ENCODE data around the gene CSMD2.

Gene CSMD2

DNA sequence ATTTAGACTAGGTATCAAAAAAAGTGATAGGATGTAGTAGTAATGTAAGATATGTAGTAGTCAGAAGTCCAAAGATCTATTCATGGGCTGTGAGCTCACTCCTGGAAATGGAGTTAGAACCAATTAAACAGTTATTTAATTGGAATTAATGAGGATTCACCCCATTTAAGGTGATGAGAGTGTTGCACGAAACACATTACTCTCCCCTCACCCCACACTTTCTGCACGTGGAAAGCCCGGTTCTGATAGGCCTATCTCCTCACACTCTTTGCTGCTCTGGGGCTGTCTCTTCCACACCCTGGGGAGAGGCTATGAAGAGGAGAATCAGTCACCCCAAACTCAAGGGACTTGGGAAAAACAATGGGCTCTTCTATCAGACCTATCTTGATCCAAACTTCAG lies 174.7 kb downstream of the CSMD2 start:
- DNase-seq, result no peak

GRCh38 chr1:33988161-33988560 lies 176.9 kb downstream of the CSMD2 start:
- no peak for DNase-seq

GRCh38 chr1:33986390-33987095 lies 178.5 kb downstream of the CSMD2 start:
- no peak for DNase-seq

DNA sequence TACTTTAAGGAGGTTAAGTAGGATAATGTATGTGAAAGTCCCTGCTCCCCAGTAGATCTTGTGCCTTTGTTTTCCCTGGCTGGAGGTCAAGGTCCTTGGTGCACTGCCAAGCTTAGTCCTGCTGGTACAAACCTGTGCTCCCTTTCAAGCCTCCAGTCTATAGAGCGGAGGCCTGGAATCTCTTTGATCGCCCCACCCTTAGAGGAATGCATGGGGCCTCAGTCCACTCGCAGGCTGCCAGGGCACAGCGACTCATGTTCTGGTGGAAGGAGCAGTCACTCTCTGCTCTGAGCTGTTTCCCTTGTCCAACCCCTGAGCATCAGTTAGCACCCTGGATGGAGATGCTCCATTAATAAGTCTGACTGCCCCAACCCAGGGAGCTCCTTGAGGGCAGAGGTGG lies 179.4 kb downstream of the CSMD2 start:
- DNase-seq, result no peak

DNA sequence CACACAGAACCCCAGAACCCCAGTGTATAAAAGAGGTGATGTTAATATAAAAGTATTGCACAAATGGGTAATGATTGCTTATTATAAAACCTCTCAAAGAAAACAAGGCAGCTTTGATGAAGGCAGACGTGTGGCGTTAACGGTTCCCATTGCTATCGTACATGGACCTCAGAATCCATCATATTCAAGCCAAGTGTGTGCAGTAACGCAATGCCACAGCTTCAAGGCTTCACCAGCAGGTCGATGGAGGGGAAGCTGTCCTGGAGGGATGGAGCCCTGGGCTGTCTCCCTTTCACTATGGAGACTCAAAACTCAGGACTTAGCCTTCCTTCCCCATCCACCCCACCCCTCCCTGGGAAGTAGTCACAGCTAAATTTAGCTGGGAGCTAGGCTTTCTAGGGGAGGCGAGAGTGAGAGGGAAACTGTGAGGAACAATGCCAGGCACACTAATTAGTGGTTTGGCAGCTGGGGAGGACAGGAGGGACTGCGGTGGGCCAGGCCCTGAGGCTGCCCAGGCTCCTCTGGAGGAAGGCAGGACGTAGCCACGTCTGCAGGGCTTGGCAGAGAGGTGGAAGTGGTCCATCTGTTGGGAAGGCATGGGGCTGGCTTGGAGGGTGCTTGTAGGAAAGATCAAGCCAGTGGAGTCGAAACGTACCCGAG lies 180.0 kb downstream of the CSMD2 start:
- no peak for DNase-seq

DNA sequence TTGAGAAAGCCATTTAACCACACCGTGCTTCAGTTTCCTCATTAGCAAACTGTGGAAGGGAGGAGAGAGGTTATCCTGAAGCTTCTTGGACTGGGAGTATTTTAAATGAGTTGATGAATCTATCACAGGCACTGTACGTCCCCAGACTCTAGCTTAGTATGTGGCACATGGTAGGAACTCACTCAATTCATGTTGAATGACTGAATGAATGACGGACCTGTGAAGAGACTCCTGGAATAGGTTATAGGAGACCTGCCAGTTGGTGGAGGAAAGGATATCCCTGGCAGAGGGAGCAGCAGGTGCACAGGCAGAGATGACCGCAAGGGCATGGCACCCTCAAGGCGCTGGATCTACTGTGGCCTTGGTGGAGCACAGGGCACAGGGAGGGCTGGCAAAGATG lies 182.6 kb downstream of the CSMD2 start:
- no peak for DNase-seq

DNA sequence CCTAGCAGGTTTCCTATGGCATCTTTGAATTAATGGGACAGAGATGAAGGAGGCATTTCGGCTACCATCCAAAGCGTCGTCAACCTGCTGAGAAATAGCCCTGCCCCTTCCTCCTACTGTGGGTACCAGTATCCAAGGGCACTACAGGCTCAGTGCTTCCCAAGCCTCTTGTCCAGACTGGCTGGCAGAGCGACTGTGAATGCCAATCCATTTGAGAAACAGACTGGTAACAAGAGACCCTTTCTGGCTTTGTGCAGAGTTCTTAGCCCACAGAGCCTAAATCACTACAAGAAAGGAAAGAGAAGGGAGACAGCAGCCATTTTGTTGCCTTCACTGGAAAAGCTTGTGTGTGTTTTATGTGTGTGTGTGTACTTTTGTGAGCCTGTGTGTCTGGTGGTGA lies 185.7 kb downstream of the CSMD2 start:
- no peak for DNase-seq

- DNase-seq, result no peak
Measured at GRCh38 chr1:33975961-33976360, 189.1 kb downstream of the CSMD2 start.

DNA sequence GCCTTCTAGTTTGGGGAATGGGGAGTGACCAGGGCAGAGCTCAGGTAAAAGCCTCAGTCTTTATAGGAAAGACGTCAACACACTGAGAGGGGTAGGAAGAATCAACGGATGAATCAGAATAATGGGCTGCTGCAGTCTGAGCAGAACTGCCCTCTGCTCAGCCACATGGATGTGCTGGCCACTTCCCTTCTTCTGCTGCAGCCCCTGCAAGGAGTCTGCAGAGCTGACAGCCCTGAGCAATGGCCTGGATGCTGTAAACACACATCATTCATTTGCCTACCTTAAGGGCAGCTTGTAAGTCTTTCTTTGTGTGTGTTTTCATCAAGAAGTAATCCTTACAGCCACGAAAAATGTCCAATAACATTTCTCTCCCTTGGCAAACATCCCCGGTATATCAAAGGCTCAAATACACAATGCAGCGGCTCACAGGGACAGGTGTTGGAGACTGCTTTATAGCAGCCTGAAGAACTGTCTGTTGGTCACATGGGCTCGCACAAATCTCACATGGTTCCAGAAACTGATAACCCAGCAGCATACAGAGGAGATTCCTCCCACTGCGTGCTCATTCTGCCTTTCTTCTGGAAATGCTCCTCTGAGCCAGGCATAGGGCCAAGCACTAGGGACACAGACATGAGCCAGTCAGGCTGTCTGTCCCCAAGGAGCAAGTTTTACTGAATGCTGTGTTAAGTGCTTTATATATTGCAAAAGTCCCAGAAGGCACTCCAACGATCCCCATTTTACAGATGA lies 191.1 kb downstream of the CSMD2 start:
- DNase-seq, result no peak

GRCh38 chr1:33972676-33973395 lies 192.2 kb downstream of the CSMD2 start:
- no peak for DNase-seq

DNA sequence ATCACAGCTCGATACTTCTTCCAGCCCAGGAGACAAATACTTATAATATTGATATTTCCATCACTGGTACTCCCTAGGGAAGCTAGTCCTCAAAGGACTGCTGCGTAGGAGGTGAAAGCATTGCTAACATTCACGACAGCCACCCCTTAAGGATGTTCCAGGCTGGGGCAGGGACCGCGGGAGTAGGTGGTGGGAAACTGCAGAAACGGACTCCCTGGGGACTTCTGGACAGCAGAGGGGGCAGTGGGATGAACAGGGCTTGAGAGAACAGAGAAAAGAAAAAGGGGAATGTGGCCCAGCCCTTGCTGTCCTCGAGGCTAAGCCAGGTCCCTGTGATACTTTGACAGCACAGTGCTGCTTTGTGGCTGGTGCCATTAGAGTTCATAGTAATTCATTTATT lies 193.1 kb downstream of the CSMD2 start:
- DNase-seq, result no peak

DNA sequence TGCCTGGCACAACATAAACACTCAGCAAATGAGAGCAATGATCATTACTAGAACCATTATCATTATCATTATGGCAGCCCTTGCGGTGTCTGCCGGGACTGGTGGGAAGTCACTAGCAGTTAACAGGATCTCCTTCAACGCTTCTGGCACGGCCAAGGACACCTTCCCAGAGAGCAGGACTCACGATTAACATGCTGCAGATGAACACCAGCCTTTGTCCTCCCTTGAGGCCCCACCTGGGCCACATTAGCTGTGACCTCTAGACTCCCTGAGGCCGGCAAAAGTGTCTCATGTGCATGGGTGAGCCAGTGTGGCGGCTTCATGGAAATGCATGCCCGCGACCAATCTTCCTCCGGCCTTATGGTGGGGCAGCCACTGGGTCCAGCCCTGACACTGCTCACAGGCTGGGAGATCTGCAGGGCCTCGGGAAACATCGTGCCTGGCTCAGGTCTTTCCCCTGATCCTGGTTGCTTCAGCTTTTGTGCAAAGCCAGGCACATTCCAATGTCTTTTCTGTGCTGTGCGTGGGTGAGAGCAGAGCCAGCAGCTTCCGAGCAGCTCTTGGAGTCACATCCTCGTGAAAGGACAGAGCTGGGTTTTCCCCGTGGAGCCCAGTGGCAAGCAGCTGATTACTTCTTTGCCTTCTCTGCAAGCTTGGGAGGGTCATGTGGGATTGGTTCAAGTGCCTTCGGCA lies 193.9 kb downstream of the CSMD2 start:
- no peak for DNase-seq

DNA sequence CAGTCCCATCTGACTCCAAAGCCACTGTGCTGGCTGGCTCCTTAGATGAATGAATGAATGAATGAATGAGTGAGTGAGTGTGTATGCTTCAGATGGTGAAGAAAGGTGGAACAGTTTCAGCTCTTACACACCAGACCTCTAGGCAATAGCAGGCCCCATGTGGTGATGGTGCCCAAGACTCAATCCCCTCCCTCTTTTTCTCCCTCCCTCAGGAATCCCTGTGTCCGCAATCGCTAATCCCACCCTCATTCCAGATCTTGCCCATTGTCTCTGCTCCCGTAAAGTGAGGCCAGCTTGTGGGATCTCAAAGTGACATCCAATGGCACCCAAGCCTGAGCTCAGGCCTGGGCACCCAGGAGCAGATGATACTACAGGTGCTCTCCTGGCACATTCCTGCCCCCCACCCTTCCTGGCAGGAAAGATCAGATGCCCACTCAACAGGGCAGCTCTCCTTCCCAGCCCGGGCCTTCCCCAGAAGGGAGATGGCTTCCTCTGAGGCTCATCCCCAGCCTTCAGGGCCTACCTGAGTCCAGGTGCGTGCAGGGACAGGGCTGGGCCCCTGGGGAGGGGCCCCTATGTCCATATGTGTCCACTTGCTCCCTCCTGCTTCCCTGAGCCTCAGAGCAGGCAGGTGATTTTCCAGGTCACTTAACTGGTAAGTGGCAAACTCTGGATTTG lies 194.7 kb downstream of the CSMD2 start:
- no peak for DNase-seq

DNA sequence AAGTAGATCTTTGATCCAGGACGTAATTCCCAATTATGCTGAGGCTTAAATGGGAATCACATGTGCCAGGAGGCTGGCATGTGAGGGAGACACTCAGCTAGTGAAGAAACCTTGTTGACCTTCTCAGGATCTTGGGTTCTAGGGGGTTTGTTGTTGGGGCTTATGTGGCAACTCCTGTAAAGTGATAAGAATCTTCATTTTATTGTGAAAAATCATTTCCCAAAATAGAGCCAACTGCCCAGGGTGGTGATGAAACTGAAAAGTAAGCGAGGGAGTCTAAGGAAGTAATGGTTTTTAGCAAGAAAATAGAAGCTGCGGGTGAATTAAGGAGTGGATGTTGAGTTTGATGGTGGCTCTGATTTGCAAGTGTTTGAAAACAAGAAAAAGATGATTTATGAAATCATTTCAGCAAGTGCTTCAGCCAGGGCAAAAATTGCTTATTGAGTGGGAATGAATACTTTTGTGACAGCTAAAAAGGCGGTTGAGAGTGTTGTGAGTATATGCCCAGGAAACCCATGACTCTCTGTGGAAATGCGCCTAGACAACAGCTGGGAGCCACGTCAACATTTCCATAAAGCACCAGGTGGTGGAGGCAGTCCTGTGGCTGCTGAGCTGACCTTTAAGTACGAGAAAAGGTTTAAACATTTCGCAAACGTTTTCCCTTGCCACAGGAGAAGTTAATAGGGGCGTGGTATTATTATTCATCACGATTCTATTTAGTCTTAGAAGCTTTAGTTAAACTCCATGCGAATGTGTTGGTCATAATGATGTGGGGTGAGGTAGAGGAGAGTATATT lies 198.5 kb downstream of the CSMD2 start:
- no peak for DNase-seq

GRCh38 chr1:33965086-33965485 lies 199.9 kb downstream of the CSMD2 start:
- DNase-seq, result no peak

DNA sequence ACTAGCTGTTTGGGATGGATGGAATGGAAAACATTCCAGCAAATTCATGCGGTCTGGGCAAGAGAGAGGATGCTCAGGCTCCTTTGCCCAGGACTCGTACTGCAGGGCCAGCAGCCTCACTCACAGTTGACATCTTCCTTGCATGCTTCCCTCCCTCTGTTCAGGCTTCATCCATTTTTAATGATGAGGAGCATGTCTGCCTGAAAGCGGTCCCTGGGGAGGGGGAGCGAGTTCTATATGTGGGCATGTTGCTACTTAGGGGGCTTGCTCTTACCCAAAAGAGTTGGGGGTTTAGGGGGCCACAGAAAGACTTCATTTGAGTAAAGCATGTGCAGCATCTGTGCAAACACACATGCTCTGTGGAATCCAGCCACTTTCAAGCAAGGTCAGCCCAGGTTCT lies 203.0 kb downstream of the CSMD2 start:
- DNase-seq, result no peak

DNA sequence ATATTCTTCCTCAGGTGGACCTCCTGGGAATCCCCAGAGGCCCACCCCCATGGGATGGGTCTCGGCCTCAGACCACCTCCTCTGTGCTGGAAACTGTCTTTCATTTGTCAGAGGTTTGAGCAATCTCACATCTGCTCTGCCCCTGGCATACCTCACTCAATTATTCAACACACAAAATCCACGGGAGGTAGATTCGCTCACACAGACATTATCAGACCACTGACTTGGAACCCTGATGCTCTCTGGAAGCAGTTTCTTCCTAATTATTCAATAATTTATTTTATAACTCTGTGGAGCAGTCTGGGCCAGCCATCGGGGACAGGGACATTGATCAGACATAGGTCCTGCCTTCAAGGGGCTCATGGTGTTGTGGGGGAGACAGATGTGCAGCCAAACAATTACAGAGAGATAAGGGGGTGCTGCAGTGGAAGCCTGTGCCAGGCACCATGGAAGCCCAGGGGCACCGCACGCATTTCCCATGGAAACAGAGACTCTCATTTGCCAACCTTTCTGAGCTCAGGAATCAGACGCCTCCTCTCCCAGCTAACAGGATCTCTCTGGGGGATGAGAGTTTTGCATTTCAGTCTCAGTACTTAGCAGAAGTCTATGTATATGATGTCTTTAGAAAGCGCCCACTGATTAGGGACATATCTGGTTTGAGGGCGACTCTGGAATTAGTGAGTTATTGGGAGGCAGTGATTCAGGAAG lies 204.7 kb downstream of the CSMD2 start:
- no peak for DNase-seq

- no peak for DNase-seq
Measured at GRCh38 chr1:33957854-33958253, 207.2 kb downstream of the CSMD2 start.

DNA sequence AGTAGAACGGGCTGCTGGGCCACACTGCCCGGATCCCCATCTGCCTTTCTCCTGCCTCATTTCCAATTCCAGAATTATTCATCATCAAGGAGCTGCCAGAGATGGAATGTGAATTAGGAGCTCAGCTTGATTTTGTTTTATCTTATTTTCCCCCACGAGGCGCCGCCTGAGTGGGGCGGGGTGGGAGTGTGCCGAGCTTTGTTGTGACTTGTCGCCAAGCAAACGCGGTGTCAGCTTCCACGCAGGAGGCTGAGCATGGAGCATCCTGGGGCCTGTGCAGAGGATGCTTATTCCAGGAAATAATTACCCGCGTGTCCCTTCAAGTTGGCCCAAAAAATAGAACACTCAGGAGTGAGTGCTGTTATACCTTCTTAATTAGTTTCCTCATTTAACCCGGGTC lies 209.9 kb downstream of the CSMD2 start:
- DNase-seq, result no peak

- no peak for DNase-seq
Measured at GRCh38 chr1:33949570-33949969, 215.5 kb downstream of the CSMD2 start.

- DNase-seq, result no peak
Measured at GRCh38 chr1:33948291-33948690, 216.7 kb downstream of the CSMD2 start.

Data from CD4-positive, alpha-beta T cell treated with Interferon alpha-2 for 1 hour (primary cell).